Measurements from ENCODE around the gene KCTD16.

The KCTD16 gene

DNA sequence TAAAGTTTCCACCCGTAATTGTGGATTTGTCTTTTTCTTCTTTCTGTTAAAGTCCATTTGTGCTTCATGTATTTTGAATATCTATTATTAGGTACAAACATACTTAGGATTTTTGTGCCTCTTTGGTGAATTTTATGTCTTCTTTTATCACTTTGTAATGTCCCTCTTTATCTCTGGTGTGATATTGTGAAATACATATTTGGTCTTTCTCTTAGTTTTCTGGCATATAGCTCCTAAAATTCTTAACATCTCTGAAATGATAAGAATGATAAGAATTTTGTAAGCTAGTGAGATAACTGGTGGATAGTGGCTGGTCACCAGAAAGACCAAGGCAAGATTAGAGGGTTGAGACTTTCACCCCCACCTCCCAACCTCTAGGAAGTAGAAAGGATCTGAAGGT, 111.1 kb downstream of the KCTD16 start:
- TF ChIP-seq, protein P1, sequence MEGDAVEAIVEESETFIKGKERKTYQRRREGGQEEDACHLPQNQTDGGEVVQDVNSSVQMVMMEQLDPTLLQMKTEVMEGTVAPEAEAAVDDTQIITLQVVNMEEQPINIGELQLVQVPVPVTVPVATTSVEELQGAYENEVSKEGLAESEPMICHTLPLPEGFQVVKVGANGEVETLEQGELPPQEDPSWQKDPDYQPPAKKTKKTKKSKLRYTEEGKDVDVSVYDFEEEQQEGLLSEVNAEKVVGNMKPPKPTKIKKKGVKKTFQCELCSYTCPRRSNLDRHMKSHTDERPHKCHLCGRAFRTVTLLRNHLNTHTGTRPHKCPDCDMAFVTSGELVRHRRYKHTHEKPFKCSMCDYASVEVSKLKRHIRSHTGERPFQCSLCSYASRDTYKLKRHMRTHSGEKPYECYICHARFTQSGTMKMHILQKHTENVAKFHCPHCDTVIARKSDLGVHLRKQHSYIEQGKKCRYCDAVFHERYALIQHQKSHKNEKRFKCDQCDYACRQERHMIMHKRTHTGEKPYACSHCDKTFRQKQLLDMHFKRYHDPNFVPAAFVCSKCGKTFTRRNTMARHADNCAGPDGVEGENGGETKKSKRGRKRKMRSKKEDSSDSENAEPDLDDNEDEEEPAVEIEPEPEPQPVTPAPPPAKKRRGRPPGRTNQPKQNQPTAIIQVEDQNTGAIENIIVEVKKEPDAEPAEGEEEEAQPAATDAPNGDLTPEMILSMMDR (IDR thresholded peaks at IDR 0.05; ENCODE audit: low read depth, low read length), result no peak
- Histone ChIP-seq H3K27me3 (ENCODE audit: insufficient read depth, low read depth, severe bottlenecking) (no peaks in the 10 kb centered on the region), H3K36me3 (no peaks in the 10 kb centered on the region), H3K4me3 (ENCODE audit: low read depth, low read length) (no peak overlapping the region), H3K9me3 (ENCODE audit: severe bottlenecking) (no peaks in the 10 kb centered on the region), H3K27ac (no peak overlapping the region)
- DNase-seq, result no peak

DNA sequence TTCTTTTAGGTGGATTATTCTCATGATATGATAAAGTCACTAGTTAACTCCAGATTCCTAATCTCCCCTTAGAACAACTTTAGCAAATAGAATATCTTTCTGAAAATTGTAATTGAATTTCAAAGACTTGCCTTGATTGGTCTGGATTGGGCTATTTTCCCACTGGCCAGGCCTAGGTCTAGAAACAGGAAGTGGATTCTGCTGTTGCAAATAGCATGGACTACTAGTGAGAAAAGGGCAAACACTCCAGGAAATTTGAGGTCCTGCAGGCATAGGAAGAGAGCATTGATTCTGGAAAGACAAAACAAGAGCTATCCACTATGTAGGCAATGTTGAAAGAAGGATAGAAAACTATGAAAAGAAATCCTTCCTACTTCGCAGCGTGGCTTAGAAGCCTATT, 113.4 kb downstream of the KCTD16 start:
- no peaks in the 10 kb centered on the region for H3K36me3 ChIP-seq
- no peak for DNase-seq
- no peaks in the 10 kb centered on the region for H3K27me3 ChIP-seq (ENCODE audit: insufficient read depth, low read depth, severe bottlenecking)
- H3K4me3 ChIP-seq (ENCODE audit: low read depth, low read length), result no peak overlapping the region
- TF ChIP-seq, protein P1 (IDR thresholded peaks at IDR 0.05; ENCODE audit: low read depth, low read length), result no peak
- H3K9me3 ChIP-seq (ENCODE audit: severe bottlenecking), result no peaks in the 10 kb centered on the region
- H3K27ac ChIP-seq, result no peak overlapping the region

DNA sequence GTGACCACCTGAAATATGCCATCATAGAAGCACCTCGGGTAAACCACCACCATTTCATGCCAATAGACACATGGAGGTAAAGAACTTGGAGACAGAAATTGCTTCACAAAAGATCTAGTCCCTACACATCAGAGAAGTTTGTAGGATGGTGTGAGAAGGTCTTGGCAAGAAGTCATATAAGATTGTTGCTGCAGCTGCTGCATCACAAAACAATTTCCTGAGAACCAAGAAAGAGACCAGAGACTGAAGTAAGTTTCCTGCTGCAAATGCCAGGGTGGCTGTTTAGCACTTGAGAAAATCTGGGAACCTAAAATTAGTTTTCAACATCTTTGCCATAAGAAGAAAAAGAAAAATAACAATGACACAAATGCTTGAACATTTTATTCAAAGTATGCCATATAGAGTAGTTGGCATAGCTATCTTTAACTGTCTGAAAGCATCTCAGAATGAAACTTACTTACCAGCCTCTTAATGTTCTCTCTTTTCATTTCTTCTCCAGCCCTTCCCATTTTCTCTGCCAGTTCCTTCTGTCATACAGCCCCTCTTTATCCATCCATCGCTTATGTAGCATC, 114.3 kb downstream of the KCTD16 start:
- Histone ChIP-seq H3K36me3 (no peaks in the 10 kb centered on the region), H3K9me3 (ENCODE audit: severe bottlenecking) (no peaks in the 10 kb centered on the region), H3K27me3 (ENCODE audit: insufficient read depth, low read depth, severe bottlenecking) (no peaks in the 10 kb centered on the region), H3K4me3 (ENCODE audit: low read depth, low read length) (no peak overlapping the region), H3K27ac (no peak overlapping the region)
- TF ChIP-seq, protein P1 (IDR thresholded peaks at IDR 0.05; ENCODE audit: low read depth, low read length), result no peak
- no peak for DNase-seq

DNA sequence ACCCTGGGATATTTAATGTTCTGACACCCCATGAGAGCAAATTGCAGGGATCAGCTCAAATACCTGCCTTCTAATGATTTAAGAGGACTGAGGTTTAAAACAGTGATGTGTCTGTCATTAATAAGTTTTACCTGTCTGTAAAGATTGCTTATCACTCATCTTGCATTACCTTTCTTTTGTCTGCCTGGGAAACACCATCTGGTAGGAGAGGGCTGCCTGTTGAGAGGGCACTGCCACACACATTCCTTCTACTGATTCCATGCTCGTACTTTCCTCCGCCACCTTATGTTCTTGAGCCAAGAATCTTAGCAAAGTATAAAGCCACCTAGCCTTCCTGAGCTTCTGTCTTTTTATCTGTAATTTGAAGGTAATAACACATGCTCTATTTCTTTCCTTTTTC, 118.6 kb downstream of the KCTD16 start:
- TF ChIP-seq, protein P1 (IDR thresholded peaks at IDR 0.05; ENCODE audit: low read depth, low read length), result no peak

DNA sequence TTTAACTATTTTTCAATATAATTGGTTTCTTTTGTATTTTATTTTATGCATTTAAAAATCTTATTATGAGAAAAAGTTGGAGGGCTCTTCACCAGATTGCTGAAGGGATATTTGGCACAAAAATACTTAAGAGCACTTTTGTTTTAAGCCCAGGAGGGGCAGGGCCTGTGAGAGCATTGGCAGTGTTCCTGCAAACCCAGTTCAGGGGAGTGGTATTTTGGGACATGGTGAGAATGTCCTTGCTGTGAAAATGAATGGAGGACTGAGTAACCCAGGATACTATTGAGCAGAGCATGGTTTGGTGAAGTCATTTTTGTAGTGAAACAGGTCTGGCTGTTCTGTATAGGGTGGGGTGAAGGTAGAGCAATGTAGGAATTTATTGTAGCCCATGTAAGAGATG, 121.4 kb downstream of the KCTD16 start:
- DNase-seq, result no peak
- H3K27me3 ChIP-seq (ENCODE audit: insufficient read depth, low read depth, severe bottlenecking), result no peaks in the 10 kb centered on the region
- no peaks in the 10 kb centered on the region for H3K9me3 ChIP-seq (ENCODE audit: severe bottlenecking)
- no peak overlapping the region for H3K4me3 ChIP-seq (ENCODE audit: low read depth, low read length)
- TF ChIP-seq, protein P1 (IDR thresholded peaks at IDR 0.05; ENCODE audit: low read depth, low read length), result no peak
- no peaks in the 10 kb centered on the region for H3K36me3 ChIP-seq
- H3K27ac ChIP-seq, result no peak overlapping the region

More for the DNA sequence above, 118.6 kb downstream of the KCTD16 start:
- no peaks in the 10 kb centered on the region for H3K36me3 ChIP-seq
- no peak overlapping the region for H3K4me3 ChIP-seq (ENCODE audit: low read depth, low read length)
- no peaks in the 10 kb centered on the region for H3K9me3 ChIP-seq (ENCODE audit: severe bottlenecking)
- H3K27me3 ChIP-seq (ENCODE audit: insufficient read depth, low read depth, severe bottlenecking), result no peaks in the 10 kb centered on the region
- no peak overlapping the region for H3K27ac ChIP-seq
- DNase-seq, result no peak

DNA sequence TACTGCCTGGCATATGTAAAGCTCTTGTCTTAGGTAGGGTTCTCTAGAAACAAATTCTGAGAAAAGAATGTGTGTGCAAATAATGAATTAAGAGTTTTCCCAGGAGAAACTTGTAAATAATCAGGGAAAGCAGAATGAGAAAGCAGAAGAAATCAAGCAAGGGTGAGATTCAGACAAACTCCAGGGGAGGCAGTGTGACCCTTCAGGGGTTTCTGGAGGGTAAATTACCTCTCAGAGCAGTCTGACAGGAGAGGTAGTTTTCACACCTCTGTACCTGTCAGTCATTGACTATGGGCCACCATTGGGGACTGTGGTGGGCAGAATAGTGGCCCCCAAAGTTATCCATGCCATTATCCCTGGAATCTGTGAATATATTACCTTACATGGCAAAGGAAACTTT, 124.6 kb downstream of the KCTD16 start:
- Histone ChIP-seq H3K27me3 (ENCODE audit: insufficient read depth, low read depth, severe bottlenecking) (no peaks in the 10 kb centered on the region), H3K27ac (no peak overlapping the region), H3K36me3 (no peaks in the 10 kb centered on the region), H3K4me3 (ENCODE audit: low read depth, low read length) (no peak overlapping the region), H3K9me3 (ENCODE audit: severe bottlenecking) (no peaks in the 10 kb centered on the region)
- DNase-seq, result no peak
- TF ChIP-seq, protein P1 (IDR thresholded peaks at IDR 0.05; ENCODE audit: low read depth, low read length), result no peak
